GM18519 (cell line): ENCODE measurements around the gene TOX3.

Experiments used
- ATAC-seq: cut with Tn5 transposase; IDR thresholded peaks from one replicate; pipeline ENCODE4 v1.9.1; 2021; ENCODE audit warnings: mild to moderate bottlenecking, moderate library complexity; ENCODE audit not compliant: unreplicated experiment, low FRiP score

TOX3 gene

GRCh38 chr16:52408191-52408845 is 138.6 kb downstream of the TOX3 start:
- no peak for ATAC-seq

GRCh38 chr16:52407778-52408177 is 139.2 kb downstream of the TOX3 start:
- ATAC-seq, result no peak

- no peak for ATAC-seq
Observed at GRCh38 chr16:52405441-52405840, 141.5 kb downstream of the TOX3 start.

GRCh38 chr16:52404546-52404945 is 142.4 kb downstream of the TOX3 start:
- ATAC-seq, result no peak

- ATAC-seq, result no peak
Observed at GRCh38 chr16:52399116-52399515, 147.8 kb downstream of the TOX3 start.

- no peak for ATAC-seq
Observed at GRCh38 chr16:52398491-52398960, 148.4 kb downstream of the TOX3 start.

GRCh38 chr16:52398021-52398420 is 148.9 kb downstream of the TOX3 start:
- ATAC-seq, result no peak

- ATAC-seq, result no peak
Observed at GRCh38 chr16:52393448-52393847, 153.5 kb downstream of the TOX3 start.

GRCh38 chr16:52389045-52389444 is 157.9 kb downstream of the TOX3 start:
- ATAC-seq, result no peak
